ENCODE measurements around the gene ATP1B1. TPM values are rescaled to one million over a fixed set of nuclear protein-coding genes. Genes with fewer than 3 reads are reported as not detected.

ATP1B1 gene
- total and polyA plus RNA-seq, 2 of the 8 experiments (the other 6 are each of a cell fraction or from before 2014, with no cell fraction given), result 16.3 to 76.5 TPM

- Histone ChIP-seq H2BK12ac (ENCODE audit: low read depth, low read length) (no peak overlapping the region), H2BK120ac (replicated peaks; ENCODE audit: low read depth, low read length) (no peak overlapping the region), H3K4me3 (ENCODE audit: extremely low read depth in 1 of 4, insufficient read depth in 2 of 4, low read depth in 3 of 4, low read length in 4 of 4) (no peak overlapping the region), H3K9me3 (ENCODE audit: insufficient read depth in 2 of 2, low read depth in 1 of 2, low read length in 1 of 2) (no peaks in the 10 kb centered on the region), H3K79me1 (ENCODE audit: low read depth, low read length) (no peaks in the 10 kb centered on the region), H3K23ac (ENCODE audit: insufficient read length) (no peak overlapping the region), H2BK20ac (ENCODE audit: low read length) (no peak overlapping the region), H3K14ac (ENCODE audit: insufficient read length) (no peak overlapping the region), H2BK15ac (ENCODE audit: low read length) (no peak overlapping the region), H3K4me1 (replicated peaks in 1 of 4; ENCODE audit: control insufficient read depth in 3 of 4, insufficient read depth in 4 of 4, low read length in 3 of 4) (peaks cover 0 to 3% (median 0%) of the 10 kb centered on the region in 4 experiments; a peak in 1 of 7 replicates), H2AFZ (ENCODE audit: low read length) (no peak overlapping the region), H3K56ac (replicated peaks; ENCODE audit: insufficient read length, low read depth, low read length) (no peak overlapping the region), H4K20me1 (replicated peaks in 1 of 2; ENCODE audit: control insufficient read depth in 1 of 2, insufficient read depth in 2 of 2, low read length in 2 of 2) (no peaks in the 10 kb centered on the region), H3K36me3 (ENCODE audit: control insufficient read depth in 2 of 4, insufficient read depth in 4 of 4, low read length in 3 of 4) (no peaks in the 10 kb centered on the region), H3K18ac (ENCODE audit: extremely low read depth, low read length) (no peak overlapping the region), H4K91ac (replicated peaks; ENCODE audit: insufficient read length, low read length) (no peak overlapping the region), H2BK5ac (ENCODE audit: low read depth, low read length) (no peak overlapping the region), H3K27ac (ENCODE audit: low read depth, low read length) (no peak overlapping the region), H3K9ac (replicated peaks in 1 of 4; ENCODE audit: extremely low read depth in 1 of 4, low read depth in 3 of 4, low read length in 3 of 4) (no peak overlapping the region), H3K4ac (replicated peaks; ENCODE audit: insufficient read length, low read depth, low read length) (no peak overlapping the region), H3K27me3 (replicated peaks in 1 of 4; ENCODE audit: control insufficient read depth in 3 of 4, extremely low read depth in 1 of 4, insufficient read depth in 3 of 4, low read length in 3 of 4) (peaks cover 0 to 1% (median 0%) of the 10 kb centered on the region in 4 experiments; a peak in 1 of 7 replicates), H4K8ac (ENCODE audit: extremely low read depth, insufficient read depth, low read length) (no peak overlapping the region), H2AK5ac (ENCODE audit: low read depth, low read length) (no peak overlapping the region), H3K23me2 (ENCODE audit: low read depth, low read length) (no peaks in the 10 kb centered on the region), H4K5ac (ENCODE audit: insufficient read length, low read depth, low read length) (no peak overlapping the region), H3K4me2 (ENCODE audit: insufficient read depth in 1 of 2, low read depth in 2 of 2, low read length in 2 of 2) (no peak overlapping the region), H3K79me2 (ENCODE audit: control insufficient read depth in 1 of 2, insufficient read depth in 2 of 2, low read length in 2 of 2) (no peaks in the 10 kb centered on the region)
- FAIRE-seq, result no peak
- no peak for TF ChIP-seq BRCA1 (IDR thresholded peaks at IDR 0.05; ENCODE audit: low read depth, low read length)
- TF ChIP-seq KDM4A (IDR thresholded peaks at IDR 0.05; ENCODE audit: low read depth, low read length, severe bottlenecking), result no peak
- no peak for TF ChIP-seq HDAC6 (IDR thresholded peaks at IDR 0.05; ENCODE audit: low read depth, low read length)
- TF ChIP-seq RNF2 (IDR thresholded peaks at IDR 0.05; ENCODE audit: borderline replicate concordance, low read depth, low read length, missing control alignments, poor library complexity, severe bottlenecking), result no peak
- no peak for TF ChIP-seq JUND (IDR thresholded peaks at IDR 0.05; ENCODE audit: low read length)
- TF ChIP-seq NANOG (IDR thresholded peaks at IDR 0.05; ENCODE audit: insufficient read depth, low read depth, low read length, poor library complexity, severe bottlenecking), result no peak
- 98% methylated on average over 3 of the region's 3 CpGs; no CpG with 5 or more reads in 1 of the 2 experiments for WGBS, 2 experiments (ENCODE audit: extremely low coverage in 1 of 2, insufficient coverage in 1 of 2, insufficient read length in 1 of 2, insufficient replicate concordance in 2 of 2, low coverage in 1 of 2, low lambda C conversion rate in 2 of 2, missing lambda C conversion rate in 1 of 2)
- DNase-seq (ENCODE audit: low read depth in 1 of 2, low spot score in 2 of 2), result no peak
- CTCF ChIA-PET (ENCODE audit: partially characterized antibody), result no interaction called here
- POLR2A ChIA-PET (ENCODE audit: partially characterized antibody), result no interaction called here
These were observed 54.5 kb downstream of the ATP1B1 start for GRCh38 chr1:169160845-169161495.

Measured in H1 (cell line).